ENCODE measurements around the gene SPCS3. TPM values are rescaled to one million over a fixed set of nuclear protein-coding genes. Genes with fewer than 3 reads are reported as not detected.

The SPCS3 gene
- total RNA-seq, 1 donor from 2014 or later: 225 TPM

GRCh38 chr4:176377780-176378179 is 58.0 kb downstream of the SPCS3 start:
- H3K36me3 Mint-ChIP-seq (ENCODE audit: low read depth, unreplicated experiment): no peaks in the 10 kb centered on the region
- TF ChIP-seq, protein P1, sequence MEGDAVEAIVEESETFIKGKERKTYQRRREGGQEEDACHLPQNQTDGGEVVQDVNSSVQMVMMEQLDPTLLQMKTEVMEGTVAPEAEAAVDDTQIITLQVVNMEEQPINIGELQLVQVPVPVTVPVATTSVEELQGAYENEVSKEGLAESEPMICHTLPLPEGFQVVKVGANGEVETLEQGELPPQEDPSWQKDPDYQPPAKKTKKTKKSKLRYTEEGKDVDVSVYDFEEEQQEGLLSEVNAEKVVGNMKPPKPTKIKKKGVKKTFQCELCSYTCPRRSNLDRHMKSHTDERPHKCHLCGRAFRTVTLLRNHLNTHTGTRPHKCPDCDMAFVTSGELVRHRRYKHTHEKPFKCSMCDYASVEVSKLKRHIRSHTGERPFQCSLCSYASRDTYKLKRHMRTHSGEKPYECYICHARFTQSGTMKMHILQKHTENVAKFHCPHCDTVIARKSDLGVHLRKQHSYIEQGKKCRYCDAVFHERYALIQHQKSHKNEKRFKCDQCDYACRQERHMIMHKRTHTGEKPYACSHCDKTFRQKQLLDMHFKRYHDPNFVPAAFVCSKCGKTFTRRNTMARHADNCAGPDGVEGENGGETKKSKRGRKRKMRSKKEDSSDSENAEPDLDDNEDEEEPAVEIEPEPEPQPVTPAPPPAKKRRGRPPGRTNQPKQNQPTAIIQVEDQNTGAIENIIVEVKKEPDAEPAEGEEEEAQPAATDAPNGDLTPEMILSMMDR (IDR thresholded peaks at IDR 0.05; ENCODE audit: insufficient read depth, low read depth, low read length): peak; percentile 58
- no peak for TF ChIP-seq EZH2 (IDR thresholded peaks at IDR 0.05; ENCODE audit: insufficient read depth, low read length)
- no peak overlapping the region for H3K9ac ChIP-seq (ENCODE audit: low read length)
- H3K4me2 ChIP-seq (ENCODE audit: low read length): no peak overlapping the region
- H3K4me1 ChIP-seq (ENCODE audit: insufficient read depth, low read length): no peaks in the 10 kb centered on the region
- DNase-seq (ENCODE audit: low read depth) (peak; percentile 16), FAIRE-seq (peak; percentile 99)
- H4K20me1 ChIP-seq (ENCODE audit: insufficient read depth, low read length): no peaks in the 10 kb centered on the region
- H3K4me3 Mint-ChIP-seq (ENCODE audit: unreplicated experiment): no peak overlapping the region
- H3K4me1 Mint-ChIP-seq (ENCODE audit: low read depth, unreplicated experiment): no peaks in the 10 kb centered on the region
- H3K9me3 ChIP-seq (ENCODE audit: insufficient read depth, low read depth, low read length): no peaks in the 10 kb centered on the region
- no peak overlapping the region for H3K4me3 ChIP-seq (ENCODE audit: insufficient read depth, low read depth, low read length)
- no peaks in the 10 kb centered on the region for H3K9me3 Mint-ChIP-seq (ENCODE audit: unreplicated experiment)
- no peaks in the 10 kb centered on the region for H3K36me3 ChIP-seq (ENCODE audit: insufficient read depth, low read length)
- H3K27ac Mint-ChIP-seq (ENCODE audit: unreplicated experiment): no peak overlapping the region
- H2AFZ ChIP-seq (ENCODE audit: low read depth, low read length): no peak overlapping the region
- no peaks in the 10 kb centered on the region for H3K27me3 ChIP-seq (ENCODE audit: insufficient read depth, low read length)
- H3K27me3 Mint-ChIP-seq (ENCODE audit: low read depth, unreplicated experiment): no peaks in the 10 kb centered on the region
- H3K79me2 ChIP-seq (ENCODE audit: insufficient read depth, low read length): no peaks in the 10 kb centered on the region
- H3K27ac ChIP-seq (ENCODE audit: low read depth, low read length): no peak overlapping the region

DNA sequence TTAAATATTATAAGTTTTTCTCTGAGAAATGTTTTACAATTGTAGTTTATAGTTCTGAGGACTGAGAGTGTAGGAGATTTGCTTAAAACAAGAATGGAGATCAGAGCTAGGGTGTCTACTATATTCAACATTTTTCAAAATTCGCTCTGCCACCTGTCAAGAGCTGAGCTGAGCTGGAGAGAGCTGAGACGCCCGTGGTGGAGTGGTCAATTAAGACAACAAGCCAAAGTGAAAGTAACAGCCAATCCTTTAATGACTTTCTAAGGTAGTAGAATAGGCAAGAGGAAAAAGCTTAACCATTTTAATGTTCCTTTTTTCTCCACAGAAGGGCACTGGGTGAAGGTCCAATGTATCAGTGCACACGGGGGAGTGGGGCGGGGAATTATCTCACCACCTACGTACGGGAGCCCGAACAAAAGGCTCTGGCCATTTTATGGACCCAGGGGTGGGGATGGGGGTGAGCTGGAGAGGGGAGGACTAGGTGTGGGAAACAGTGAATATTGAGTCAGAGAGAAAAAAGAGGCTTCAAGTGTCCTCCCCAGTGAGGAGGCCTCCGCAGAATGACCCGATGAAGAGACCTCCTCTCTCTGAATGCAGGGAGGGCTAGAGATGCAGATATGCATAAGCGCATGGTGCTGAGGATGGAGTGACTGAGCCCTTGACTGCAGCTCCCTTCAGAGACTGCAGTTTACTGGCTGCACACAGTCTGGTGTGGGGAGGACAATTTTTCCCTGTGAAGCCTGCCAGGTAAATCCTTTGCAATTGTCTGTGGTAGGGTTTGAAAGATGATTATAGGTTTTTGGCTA is 60.8 kb downstream of the SPCS3 start:
- H3K9me3 Mint-ChIP-seq (ENCODE audit: unreplicated experiment): no peaks in the 10 kb centered on the region
- Histone ChIP-seq H3K4me1 (ENCODE audit: insufficient read depth, low read length) (peaks cover 9% of the 10 kb centered on the region), H3K9ac (ENCODE audit: low read length) (no peak overlapping the region), H3K27ac (ENCODE audit: low read depth, low read length) (no peak overlapping the region), H4K20me1 (ENCODE audit: insufficient read depth, low read length) (no peaks in the 10 kb centered on the region), H3K27me3 (ENCODE audit: insufficient read depth, low read length) (no peaks in the 10 kb centered on the region), H3K4me2 (ENCODE audit: low read length) (peak overlapping the region; percentile 39), H3K9me3 (ENCODE audit: insufficient read depth, low read depth, low read length) (no peaks in the 10 kb centered on the region), H3K79me2 (ENCODE audit: insufficient read depth, low read length) (no peaks in the 10 kb centered on the region), H3K4me3 (ENCODE audit: insufficient read depth, low read depth, low read length) (no peak overlapping the region), H2AFZ (ENCODE audit: low read depth, low read length) (no peak overlapping the region), H3K36me3 (ENCODE audit: insufficient read depth, low read length) (no peaks in the 10 kb centered on the region)
- no peak overlapping the region for H3K4me3 Mint-ChIP-seq (ENCODE audit: unreplicated experiment)
- no peaks in the 10 kb centered on the region for H3K27me3 Mint-ChIP-seq (ENCODE audit: low read depth, unreplicated experiment)
- H3K27ac Mint-ChIP-seq (ENCODE audit: unreplicated experiment): no peak overlapping the region
- FAIRE-seq: no peak
- no peak for DNase-seq (ENCODE audit: low read depth)
- TF ChIP-seq EZH2 (IDR thresholded peaks at IDR 0.05; ENCODE audit: insufficient read depth, low read length): no peak
- TF ChIP-seq, protein P1 (IDR thresholded peaks at IDR 0.05; ENCODE audit: insufficient read depth, low read depth, low read length): no peak
- no peaks in the 10 kb centered on the region for H3K36me3 Mint-ChIP-seq (ENCODE audit: low read depth, unreplicated experiment)
- H3K4me1 Mint-ChIP-seq (ENCODE audit: low read depth, unreplicated experiment): peaks cover 8% of the 10 kb centered on the region

Other genes with a start within 250 kb of the SPCS3 start
- gene SPATA4, start 124.4 kb upstream of the SPCS3 start, total RNA-seq: 0.32 and 0.46 TPM in 2 replicates
- 0.43 and 0.65 TPM in 2 replicates for gene ASB5, start 50.7 kb upstream of the SPCS3 start, total RNA-seq